ENCODE measurements around the gene TP73.

TP73 gene

GRCh38 chr1:3651026-3651929, 1.0 kb upstream of the TP73 start:
- FAIRE-seq = peak; percentile 56
- no peak for DNase-seq (ENCODE audit: insufficient read length, low spot score)

- DNase-seq (ENCODE audit: insufficient read length, low spot score) (no peak), FAIRE-seq (no peak)
These were observed 401 bp downstream of the TP73 start for GRCh38 chr1:3652548-3653285.

- FAIRE-seq = no peak
These were observed 936 bp downstream of the TP73 start for GRCh38 chr1:3653286-3653618.

GRCh38 chr1:3654549-3655281, 2.4 kb downstream of the TP73 start:
- DNase-seq (ENCODE audit: insufficient read length, low spot score) = no peak

More at GRCh38 chr1:3653286-3653618, 936 bp downstream of the TP73 start:
- no peak for DNase-seq (ENCODE audit: insufficient read length, low spot score)

GRCh38 chr1:3656450-3657095, 4.3 kb downstream of the TP73 start:
- FAIRE-seq (peak; percentile 99), DNase-seq (ENCODE audit: insufficient read length, low spot score) (peak; percentile 68)

More at GRCh38 chr1:3654549-3655281, 2.4 kb downstream of the TP73 start:
- FAIRE-seq = peak; percentile 21

GRCh38 chr1:3657096-3657475, 4.8 kb downstream of the TP73 start:
- FAIRE-seq = peak; percentile 4
- no peak for DNase-seq (ENCODE audit: insufficient read length, low spot score)

GRCh38 chr1:3657578-3658230, 5.4 kb downstream of the TP73 start:
- FAIRE-seq = no peak
- no peak for DNase-seq (ENCODE audit: insufficient read length, low spot score)

- peak; percentile 60 for FAIRE-seq
These were observed 5.9 kb downstream of the TP73 start for GRCh38 chr1:3658231-3658615.

GRCh38 chr1:3659093-3659492, 6.8 kb downstream of the TP73 start:
- no peak for DNase-seq (ENCODE audit: insufficient read length, low spot score)
- FAIRE-seq = no peak

More at GRCh38 chr1:3658231-3658615, 5.9 kb downstream of the TP73 start:
- no peak for DNase-seq (ENCODE audit: insufficient read length, low spot score)

- DNase-seq (ENCODE audit: insufficient read length, low spot score) (no peak), FAIRE-seq (peak; percentile 61)
These were observed 8.4 kb downstream of the TP73 start for GRCh38 chr1:3660704-3661103.

- no peak for FAIRE-seq
- no peak for DNase-seq (ENCODE audit: insufficient read length, low spot score)
These were observed 9.3 kb downstream of the TP73 start for GRCh38 chr1:3661631-3662030.

- FAIRE-seq = no peak
These were observed 9.9 kb downstream of the TP73 start for GRCh38 chr1:3662080-3662671.

GRCh38 chr1:3663999-3664699, 11.8 kb downstream of the TP73 start:
- FAIRE-seq = peak; percentile 79
- no peak for DNase-seq (ENCODE audit: insufficient read length, low spot score)

More at GRCh38 chr1:3662080-3662671, 9.9 kb downstream of the TP73 start:
- no peak for DNase-seq (ENCODE audit: insufficient read length, low spot score)

- DNase-seq (ENCODE audit: insufficient read length, low spot score) (no peak), FAIRE-seq (no peak)
These were observed 12.5 kb downstream of the TP73 start for GRCh38 chr1:3664700-3665375.

- FAIRE-seq = no peak
- no peak for DNase-seq (ENCODE audit: insufficient read length, low spot score)
These were observed 15.8 kb downstream of the TP73 start for GRCh38 chr1:3668148-3668547.

- DNase-seq (ENCODE audit: insufficient read length, low spot score) (no peak), FAIRE-seq (no peak)
These were observed 16.4 kb downstream of the TP73 start for GRCh38 chr1:3668585-3669300.

- FAIRE-seq (no peak), DNase-seq (ENCODE audit: insufficient read length, low spot score) (no peak)
These were observed 17.1 kb downstream of the TP73 start for GRCh38 chr1:3669421-3669821.

GRCh38 chr1:3669971-3670431, 17.7 kb downstream of the TP73 start:
- no peak for DNase-seq (ENCODE audit: insufficient read length, low spot score)
- FAIRE-seq = no peak

All from GM19239 (cell line).